Ascending aorta (tissue), 2 donors: ENCODE measurements around the gene HSBP1. TPM values are rescaled to one million over a fixed set of nuclear protein-coding genes. Genes with fewer than 3 reads are reported as not detected.

Experiments
- DNase-seq, 2 donors: peaks; one replicate each; pipeline ENCODE4 v3.0.0-alpha.2; 2019; ENCODE audit warnings: low spot score in 2 of 2
- H3K27ac ChIP-seq, 2 donors: fragments of 200-600 bp; sonication (generic); one replicate each; pipeline ENCODE4 v1.5.1; 2016 to 2017; ENCODE audit warnings: mild to moderate bottlenecking in 1 of 2
- H3K27me3 ChIP-seq: fragments of 200-600 bp; sonication (generic); one replicate; pipeline ENCODE4 v1.5.1; 2017
- H3K36me3 ChIP-seq, 2 donors: fragments of 200-600 bp; sonication (generic); one replicate each; pipeline ENCODE4 v1.5.1; 2016
- H3K4me1 ChIP-seq, 2 donors: fragments of 200-600 bp; sonication (generic); one replicate each; pipeline ENCODE4 v1.5.1; 2016 to 2017; ENCODE audit warnings: mild to moderate bottlenecking in 1 of 2
- H3K4me3 ChIP-seq, 2 donors: fragments of 200-600 bp; sonication (generic); one replicate each; pipeline ENCODE4 v1.5.1; 2016 to 2017; ENCODE audit warnings: mild to moderate bottlenecking in 1 of 2
- H3K9me3 ChIP-seq, 2 donors: fragments of 200-600 bp; sonication (generic); one replicate each; pipeline ENCODE4 v1.5.1; 2016
- CTCF ChIP-seq, 3 experiments: fragments of 200-600 bp in 2 of 3; fragments of 450-650 bp in 1 of 3; sonication (generic) in 2 of 3; IDR thresholded peaks; one replicate each; pipeline ENCODE4 v1.5.1; 2016 to 2019; ENCODE audit warnings: antibody characterized with exemption in 3 of 3, mild to moderate bottlenecking in 1 of 3, moderate library complexity in 1 of 3
- intact Hi-C: fragments of 100-400 bp; cut with DNase I; formaldehyde crosslinking; loops from one replicate; pipeline ENCODE4 v1.15.1; 2023
- total RNA-seq: library from RNA; depleted of rRNA; stranded (reverse); fragments of >200 nt; gene quantifications from one replicate; pipeline ENCODE4 v1.1.0, GENCODE V29; 2016

HSBP1 gene
- total RNA-seq, 1 donor from 2014 or later: 13.5 TPM

GRCh38 chr16:83785455-83785854 is 22.3 kb upstream of the HSBP1 start:
- intact Hi-C loops: no loop called here
- TF ChIP-seq CTCF (IDR thresholded peaks at IDR 0.05): no peak
- DNase-seq: no peak
- H3K4me3 ChIP-seq: no peak overlapping the region
- H3K27me3 ChIP-seq: no peaks in the 10 kb centered on the region
- H3K9me3 ChIP-seq: no peaks in the 10 kb centered on the region
- peaks cover 0 to 33% of the 10 kb centered on the region in 2 donors for H3K36me3 ChIP-seq
- H3K4me1 ChIP-seq: peaks cover 2 to 3% of the 10 kb centered on the region in 2 donors
- no peak overlapping the region for H3K27ac ChIP-seq

GRCh38 chr16:83789642-83790401 is 18.0 kb upstream of the HSBP1 start:
- no peaks in the 10 kb centered on the region for H3K9me3 ChIP-seq
- intact Hi-C loops: no loop called here
- no peak overlapping the region for H3K4me3 ChIP-seq
- no peak for TF ChIP-seq CTCF (IDR thresholded peaks at IDR 0.05)
- no peaks in the 10 kb centered on the region for H3K27me3 ChIP-seq
- H3K27ac ChIP-seq: no peak overlapping the region
- no peak for DNase-seq
- H3K4me1 ChIP-seq: no peaks in the 10 kb centered on the region
- H3K36me3 ChIP-seq: peaks cover 0 to 37% of the 10 kb centered on the region in 2 donors

- Histone ChIP-seq H3K27ac (no peak overlapping the region), H3K36me3 (peaks cover 9 to 37% of the 10 kb centered on the region in 2 donors), H3K9me3 (no peaks in the 10 kb centered on the region), H3K27me3 (no peaks in the 10 kb centered on the region), H3K4me3 (no peak overlapping the region), H3K4me1 (no peaks in the 10 kb centered on the region)
- DNase-seq: no peak
- intact Hi-C loops: no loop called here
- TF ChIP-seq CTCF (IDR thresholded peaks at IDR 0.05): no peak
These were observed 15.9 kb upstream of the HSBP1 start for GRCh38 chr16:83791916-83792315.

GRCh38 chr16:83792391-83792790 is 15.4 kb upstream of the HSBP1 start:
- H3K27ac ChIP-seq: peak overlapping the region in 1 of 2 donors; percentile 37
- DNase-seq: no peak
- intact Hi-C loops: no loop called here

GRCh38 chr16:83793179-83793578 is 14.6 kb upstream of the HSBP1 start:
- intact Hi-C loops: no loop called here
- H3K27ac ChIP-seq: peak overlapping the region; percentile 19 to 24

More at GRCh38 chr16:83792391-83792790, 15.4 kb upstream of the HSBP1 start:
- H3K4me3 ChIP-seq: no peak overlapping the region
- no peaks in the 10 kb centered on the region for H3K9me3 ChIP-seq
- H3K36me3 ChIP-seq: peaks cover 9 to 34% of the 10 kb centered on the region in 2 donors
- H3K27me3 ChIP-seq: no peaks in the 10 kb centered on the region
- TF ChIP-seq CTCF (IDR thresholded peaks at IDR 0.05): no peak
- no peaks in the 10 kb centered on the region for H3K4me1 ChIP-seq

More at GRCh38 chr16:83793179-83793578, 14.6 kb upstream of the HSBP1 start:
- peaks cover 9 to 27% of the 10 kb centered on the region in 2 donors for H3K36me3 ChIP-seq
- no peaks in the 10 kb centered on the region for H3K9me3 ChIP-seq
- H3K4me1 ChIP-seq: no peaks in the 10 kb centered on the region
- H3K27me3 ChIP-seq: no peaks in the 10 kb centered on the region
- no peak for DNase-seq
- TF ChIP-seq CTCF (IDR thresholded peaks at IDR 0.05): no peak
- no peak overlapping the region for H3K4me3 ChIP-seq
